Central memory CD8-positive, alpha-beta T cell (primary cell): ENCODE measurements around the gene CDH5.

Source experiments
- ATAC-seq: fragments of 150-1000 bp; cut with Tn5 transposase; replicated peaks from 2 replicates; pipeline ENCODE4 v1.10.0; 2022; ENCODE audit warnings: mild to moderate bottlenecking, moderate FRiP score, moderate number of reproducible peaks; ENCODE audit not compliant: poor library complexity, severe bottlenecking; ENCODE audit errors: extremely low read depth
- DNase-seq, 2 donors: peaks; one replicate each; pipeline ENCODE4 v3.0.0; 2021; ENCODE audit warnings: low spot score in 2 of 2
- H3K27ac Mint-ChIP-seq: one replicate; pipeline ENCODE4 v1.8.0; 2022; ENCODE audit warnings: low read depth, mild to moderate bottlenecking, moderate library complexity, mixed read lengths
- H3K27me3 Mint-ChIP-seq: one replicate; pipeline ENCODE4 v1.8.0; 2022; ENCODE audit warnings: mixed read lengths
- H3K36me3 Mint-ChIP-seq: one replicate; pipeline ENCODE4 v1.8.0; 2022; ENCODE audit warnings: mild to moderate bottlenecking, moderate library complexity, mixed read lengths; ENCODE audit not compliant: insufficient read depth
- H3K4me1 Mint-ChIP-seq: one replicate; pipeline ENCODE4 v1.8.0; 2022; ENCODE audit warnings: mixed read lengths
- H3K4me3 Mint-ChIP-seq: one replicate; pipeline ENCODE4 v1.8.0; 2022; ENCODE audit warnings: mild to moderate bottlenecking, moderate library complexity, mixed read lengths
- H3K9me3 Mint-ChIP-seq: one replicate; pipeline ENCODE4 v1.8.0; 2022; ENCODE audit warnings: mixed read lengths

Gene CDH5

GRCh38 chr16:66358231-66358630 is 8.3 kb upstream of the CDH5 start:
- H3K27me3 Mint-ChIP-seq, result peaks cover 75% of the 10 kb centered on the region
- no peaks in the 10 kb centered on the region for H3K36me3 Mint-ChIP-seq
- no peak overlapping the region for H3K27ac Mint-ChIP-seq
- no peaks in the 10 kb centered on the region for H3K9me3 Mint-ChIP-seq
- peaks cover 15% of the 10 kb centered on the region for H3K4me1 Mint-ChIP-seq
- DNase-seq (no peak), ATAC-seq (no peak)
- H3K4me3 Mint-ChIP-seq, result no peak overlapping the region

GRCh38 chr16:66359012-66359411 is 7.5 kb upstream of the CDH5 start:
- DNase-seq, result no peak
- Mint-ChIP-seq H3K9me3 (no peaks in the 10 kb centered on the region), H3K27me3 (peaks cover 75% of the 10 kb centered on the region), H3K27ac (no peak overlapping the region), H3K4me3 (no peak overlapping the region), H3K36me3 (no peaks in the 10 kb centered on the region), H3K4me1 (peaks cover 15% of the 10 kb centered on the region)
- no peak for ATAC-seq

- Mint-ChIP-seq H3K4me3 (no peak overlapping the region), H3K9me3 (no peaks in the 10 kb centered on the region), H3K4me1 (peaks cover 15% of the 10 kb centered on the region), H3K27me3 (peaks cover 78% of the 10 kb centered on the region), H3K36me3 (no peaks in the 10 kb centered on the region), H3K27ac (no peak overlapping the region)
- DNase-seq (no peak), ATAC-seq (no peak)
Observed at GRCh38 chr16:66359811-66360608, 6.5 kb upstream of the CDH5 start.

GRCh38 chr16:66360624-66361324 is 5.7 kb upstream of the CDH5 start:
- DNase-seq (no peak), ATAC-seq (no peak)
- Mint-ChIP-seq H3K27me3 (peaks cover 82% of the 10 kb centered on the region), H3K36me3 (no peaks in the 10 kb centered on the region), H3K4me3 (peak overlapping the region; percentile 61), H3K27ac (peak overlapping the region; percentile 27), H3K9me3 (no peaks in the 10 kb centered on the region), H3K4me1 (peaks cover 15% of the 10 kb centered on the region)

GRCh38 chr16:66361604-66362135 is 4.8 kb upstream of the CDH5 start:
- Mint-ChIP-seq H3K27me3 (peaks cover 80% of the 10 kb centered on the region), H3K9me3 (no peaks in the 10 kb centered on the region), H3K27ac (no peak overlapping the region), H3K36me3 (no peaks in the 10 kb centered on the region), H3K4me1 (peaks cover 15% of the 10 kb centered on the region), H3K4me3 (peak overlapping the region; percentile 61)
- DNase-seq, result no peak
- no peak for ATAC-seq

- Mint-ChIP-seq H3K4me1 (peaks cover 9% of the 10 kb centered on the region), H3K27me3 (peaks cover 68% of the 10 kb centered on the region), H3K36me3 (no peaks in the 10 kb centered on the region), H3K27ac (no peak overlapping the region), H3K9me3 (no peaks in the 10 kb centered on the region), H3K4me3 (no peak overlapping the region)
- ATAC-seq (no peak), DNase-seq (no peak)
Observed at GRCh38 chr16:66363211-66363777, 3.2 kb upstream of the CDH5 start.

GRCh38 chr16:66364117-66364958 is 2.2 kb upstream of the CDH5 start:
- H3K4me3 Mint-ChIP-seq, result no peak overlapping the region
- no peak for ATAC-seq
- H3K36me3 Mint-ChIP-seq, result no peaks in the 10 kb centered on the region
- peaks cover 62% of the 10 kb centered on the region for H3K27me3 Mint-ChIP-seq
- H3K27ac Mint-ChIP-seq, result no peak overlapping the region
- no peak for DNase-seq
- H3K4me1 Mint-ChIP-seq, result peaks cover 18% of the 10 kb centered on the region
- H3K9me3 Mint-ChIP-seq, result no peaks in the 10 kb centered on the region

- Mint-ChIP-seq H3K4me3 (no peak overlapping the region), H3K4me1 (peaks cover 18% of the 10 kb centered on the region), H3K36me3 (no peaks in the 10 kb centered on the region), H3K27me3 (peaks cover 56% of the 10 kb centered on the region), H3K9me3 (no peaks in the 10 kb centered on the region), H3K27ac (no peak overlapping the region)
- no peak for DNase-seq
- no peak for ATAC-seq
Observed at GRCh38 chr16:66364959-66365306, 1.6 kb upstream of the CDH5 start.

GRCh38 chr16:66365651-66366050 is 840 bp upstream of the CDH5 start:
- peaks cover 60% of the 10 kb centered on the region for H3K27me3 Mint-ChIP-seq

GRCh38 chr16:66367968-66368891 is 1.7 kb downstream of the CDH5 start:
- Mint-ChIP-seq H3K9me3 (no peaks in the 10 kb centered on the region), H3K4me1 (peaks cover 9% of the 10 kb centered on the region), H3K36me3 (no peaks in the 10 kb centered on the region), H3K27ac (no peak overlapping the region), H3K4me3 (no peak overlapping the region), H3K27me3 (peaks cover 40% of the 10 kb centered on the region)
- no peak for DNase-seq
- no peak for ATAC-seq

More at GRCh38 chr16:66365651-66366050, 840 bp upstream of the CDH5 start:
- peaks cover 18% of the 10 kb centered on the region for H3K4me1 Mint-ChIP-seq
- H3K9me3 Mint-ChIP-seq, result no peaks in the 10 kb centered on the region
- no peak overlapping the region for H3K4me3 Mint-ChIP-seq
- no peaks in the 10 kb centered on the region for H3K36me3 Mint-ChIP-seq
- ATAC-seq, result no peak
- no peak overlapping the region for H3K27ac Mint-ChIP-seq
- DNase-seq, result no peak

- Mint-ChIP-seq H3K4me1 (peaks cover 9% of the 10 kb centered on the region), H3K27me3 (peaks cover 31% of the 10 kb centered on the region), H3K27ac (no peak overlapping the region), H3K4me3 (no peak overlapping the region), H3K9me3 (no peaks in the 10 kb centered on the region), H3K36me3 (no peaks in the 10 kb centered on the region)
- DNase-seq (no peak), ATAC-seq (no peak)
Observed at GRCh38 chr16:66369055-66369592, 2.6 kb downstream of the CDH5 start.
